Gastroesophageal sphincter (tissue), 3 donors: ENCODE data around the gene SYT3.

Experiments
- EP300 ChIP-seq: sonication (generic); formaldehyde crosslinking; IDR thresholded peaks from one replicate; pipeline ENCODE4 v1.6.1; 2017; ENCODE audit warnings: antibody characterized with exemption, mild to moderate bottlenecking
- POLR2A ChIP-seq, 2 donors: fragments of 450-650 bp; IDR thresholded peaks; one replicate each; pipeline ENCODE4 v1.6.1; 2017; ENCODE audit warnings: antibody characterized with exemption in 2 of 2, mild to moderate bottlenecking in 2 of 2, moderate library complexity in 1 of 2
- POLR2AphosphoS5 ChIP-seq: sonication (generic); formaldehyde crosslinking; IDR thresholded peaks from one replicate; pipeline ENCODE4 v1.6.1; 2017; ENCODE audit warnings: antibody characterized with exemption
- TF ChIP-seq, protein P1 (sequence below), 4 experiments: fragments of 200-600 bp in 2 of 4; fragments of 450-650 bp in 2 of 4; sonication (generic) in 1 of 4; IDR thresholded peaks; one replicate each; pipeline ENCODE4 v1.5.1; 2017 to 2019; ENCODE audit warnings: antibody characterized with exemption in 4 of 4, mild to moderate bottlenecking in 2 of 4, moderate library complexity in 2 of 4

GRCh38 chr19:50607874-50608785, 31.6 kb downstream of the SYT3 start:
- TF ChIP-seq, protein P1, sequence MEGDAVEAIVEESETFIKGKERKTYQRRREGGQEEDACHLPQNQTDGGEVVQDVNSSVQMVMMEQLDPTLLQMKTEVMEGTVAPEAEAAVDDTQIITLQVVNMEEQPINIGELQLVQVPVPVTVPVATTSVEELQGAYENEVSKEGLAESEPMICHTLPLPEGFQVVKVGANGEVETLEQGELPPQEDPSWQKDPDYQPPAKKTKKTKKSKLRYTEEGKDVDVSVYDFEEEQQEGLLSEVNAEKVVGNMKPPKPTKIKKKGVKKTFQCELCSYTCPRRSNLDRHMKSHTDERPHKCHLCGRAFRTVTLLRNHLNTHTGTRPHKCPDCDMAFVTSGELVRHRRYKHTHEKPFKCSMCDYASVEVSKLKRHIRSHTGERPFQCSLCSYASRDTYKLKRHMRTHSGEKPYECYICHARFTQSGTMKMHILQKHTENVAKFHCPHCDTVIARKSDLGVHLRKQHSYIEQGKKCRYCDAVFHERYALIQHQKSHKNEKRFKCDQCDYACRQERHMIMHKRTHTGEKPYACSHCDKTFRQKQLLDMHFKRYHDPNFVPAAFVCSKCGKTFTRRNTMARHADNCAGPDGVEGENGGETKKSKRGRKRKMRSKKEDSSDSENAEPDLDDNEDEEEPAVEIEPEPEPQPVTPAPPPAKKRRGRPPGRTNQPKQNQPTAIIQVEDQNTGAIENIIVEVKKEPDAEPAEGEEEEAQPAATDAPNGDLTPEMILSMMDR (IDR thresholded peaks at IDR 0.05), result peak in 2 of 4 experiments; percentile 39 to 46
- TF ChIP-seq EP300 (no peak), POLR2A (IDR thresholded peaks at IDR 0.05) (no peak), POLR2AphosphoS5 (no peak)
